Loucy (cell line): ENCODE measurements around the gene NUDCD2.

Experiments
- EZH2phosphoT487 ChIP-seq: fragments of 200-600 bp; IDR thresholded peaks from 2 replicates; pipeline ENCODE4 v1.6.1; 2018; ENCODE audit warnings: antibody characterized with exemption, mild to moderate bottlenecking, moderate library complexity, borderline replicate concordance
- TF ChIP-seq, protein P1 (sequence below): fragments of 200-600 bp; sonication (generic); conservative IDR thresholded peaks from 2 replicates; pipeline ENCODE4 v1.5.1; 2014; ENCODE audit warnings: mild to moderate bottlenecking, antibody characterized with exemption, low read length

GRCh38 chr5:163467682-163468081 lies 7.8 kb upstream of the NUDCD2 start:
- TF ChIP-seq, protein P1, sequence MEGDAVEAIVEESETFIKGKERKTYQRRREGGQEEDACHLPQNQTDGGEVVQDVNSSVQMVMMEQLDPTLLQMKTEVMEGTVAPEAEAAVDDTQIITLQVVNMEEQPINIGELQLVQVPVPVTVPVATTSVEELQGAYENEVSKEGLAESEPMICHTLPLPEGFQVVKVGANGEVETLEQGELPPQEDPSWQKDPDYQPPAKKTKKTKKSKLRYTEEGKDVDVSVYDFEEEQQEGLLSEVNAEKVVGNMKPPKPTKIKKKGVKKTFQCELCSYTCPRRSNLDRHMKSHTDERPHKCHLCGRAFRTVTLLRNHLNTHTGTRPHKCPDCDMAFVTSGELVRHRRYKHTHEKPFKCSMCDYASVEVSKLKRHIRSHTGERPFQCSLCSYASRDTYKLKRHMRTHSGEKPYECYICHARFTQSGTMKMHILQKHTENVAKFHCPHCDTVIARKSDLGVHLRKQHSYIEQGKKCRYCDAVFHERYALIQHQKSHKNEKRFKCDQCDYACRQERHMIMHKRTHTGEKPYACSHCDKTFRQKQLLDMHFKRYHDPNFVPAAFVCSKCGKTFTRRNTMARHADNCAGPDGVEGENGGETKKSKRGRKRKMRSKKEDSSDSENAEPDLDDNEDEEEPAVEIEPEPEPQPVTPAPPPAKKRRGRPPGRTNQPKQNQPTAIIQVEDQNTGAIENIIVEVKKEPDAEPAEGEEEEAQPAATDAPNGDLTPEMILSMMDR = no peak
- no peak for TF ChIP-seq EZH2phosphoT487
